ENCODE results near the gene INO80B. TPM values are rescaled to one million over a fixed set of nuclear protein-coding genes. Genes with fewer than 3 reads are reported as not detected.
"Not testable (repeated sequence)": the region's sequence is repeated elsewhere in the genome, so short reads cannot be mapped to it uniquely, and the experiment has no call there.

Gene INO80B
- total RNA-seq, 2 experiments from 2014 or later = 24.2 to 25.6 TPM

GRCh38 chr2:74482801-74483674, 28.2 kb downstream of the INO80B start, which contains the start of the genes CCDC142 and TTC31:
TSS of gene CCDC142 (minus strand) at chr2:74482998. CDS start at chr2:74482837, 161 bp downstream.
TSS of gene TTC31 (plus strand) at chr2:74483081. CDS start at chr2:74483096, 15 bp downstream.
- intact Hi-C loops (cut with DNase I, micrococcal nuclease) = loop anchor here (1.0 to 2.0 kb wide), 15 partner anchors 11 to 1098 kb away; partner anchors contain the start of genes AUP1 (in 2 of the 2), C2orf81 (in 2 of the 2), DOK1 (in 2 of the 2) and HTRA2 (in 2 of the 2)
- Mint-ChIP-seq H3K4me3 (peak within 1 kb of the TSS; percentile 90), H3K27ac (peak within 1 kb of the TSS; percentile 99), H3K4me1 (peaks cover 31% of the 10 kb centered on the region), H3K36me3 (ENCODE audit: low read depth) (peaks cover 17% of the 10 kb centered on the region), H3K27me3 (no peaks in the 10 kb centered on the region), H3K9me3 (ENCODE audit: low read depth) (no peaks in the 10 kb centered on the region)
- ATAC-seq (peak; percentile 95), DNase-seq (peak; percentile 96)
- CTCF ChIA-PET = interaction anchor here (0.5 to 5.2 kb wide), 18 partner anchors 10 to 141 kb away, joined by 3 to 62 read pairs (median 4); partner anchors contain the start of genes AUP1, DQX1, HTRA2 and INO80B
- POLR2A ChIA-PET = interaction anchor here (0.5 to 3.2 kb wide), 5 partner anchors 10 to 169 kb away, joined by 3 to 18 read pairs (median 6); partner anchors contain the start of genes AUP1, HTRA2, INO80B and MRPL53

- H3K27me3 Mint-ChIP-seq; ATAC-seq; H3K9me3 Mint-ChIP-seq (ENCODE audit: low read depth); POLR2A ChIA-PET; DNase-seq: not testable (repeated sequence)
- CTCF ChIA-PET = interaction anchor here (0.6 to 5.2 kb wide), 13 partner anchors 11 to 728 kb away, joined by 3 to 62 read pairs (median 6); partner anchors contain the start of genes AUP1, HTRA2, INO80B and LBX2
- intact Hi-C loops (cut with DNase I, micrococcal nuclease) = loop anchor here (1.0 to 2.0 kb wide), 15 partner anchors 11 to 1099 kb away; partner anchors contain the start of genes AUP1 (in 2 of the 2), C2orf81 (in 2 of the 2), DOK1 (in 2 of the 2) and HTRA2 (in 2 of the 2)
- H3K4me3 Mint-ChIP-seq = peak overlapping the region; percentile 90
- peak overlapping the region; percentile 99 for H3K27ac Mint-ChIP-seq
- peaks cover 17% of the 10 kb centered on the region for H3K36me3 Mint-ChIP-seq (ENCODE audit: low read depth)
- peaks cover 31% of the 10 kb centered on the region for H3K4me1 Mint-ChIP-seq
These were observed 28.8 kb downstream of the INO80B start for GRCh38 chr2:74483675-74484164.

DNA sequence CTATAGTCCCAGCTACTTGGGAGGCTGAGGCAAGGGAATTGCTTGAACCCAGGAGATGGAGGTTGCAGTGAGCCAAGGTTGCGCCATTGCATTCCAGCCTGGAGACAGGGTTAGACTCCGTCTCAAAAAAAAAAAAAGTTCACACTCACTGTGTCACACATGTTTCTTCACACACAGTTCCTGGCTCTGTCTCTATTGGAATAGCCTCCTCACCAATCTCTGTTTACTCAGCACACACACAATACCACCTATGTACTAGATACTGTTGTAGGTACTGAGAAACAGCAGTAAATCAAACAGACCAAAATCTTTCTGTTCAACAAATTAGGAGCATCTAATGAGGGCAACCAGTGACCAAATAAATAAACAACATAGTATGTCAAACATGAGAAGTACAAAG, 31.3 kb downstream of the INO80B start:
- Mint-ChIP-seq H3K27ac (no peak overlapping the region), H3K4me3 (no peak overlapping the region), H3K27me3 (no peaks in the 10 kb centered on the region), H3K4me1 (peaks cover 16% of the 10 kb centered on the region), H3K9me3 (ENCODE audit: low read depth) (no peaks in the 10 kb centered on the region), H3K36me3 (ENCODE audit: low read depth) (peaks cover 23% of the 10 kb centered on the region)
- intact Hi-C loops (cut with DNase I, micrococcal nuclease) = no loop called here
- POLR2A ChIA-PET = no interaction called here
- CTCF ChIA-PET = no interaction called here
- DNase-seq = no peak
- ATAC-seq = no peak

GRCh38 chr2:74488643-74489481, 34.0 kb downstream of the INO80B start:
- Mint-ChIP-seq H3K36me3 (ENCODE audit: low read depth) (peaks cover 34% of the 10 kb centered on the region), H3K27me3 (no peaks in the 10 kb centered on the region), H3K9me3 (ENCODE audit: low read depth) (no peaks in the 10 kb centered on the region), H3K27ac (no peak overlapping the region), H3K4me1 (peaks cover 4% of the 10 kb centered on the region), H3K4me3 (no peak overlapping the region)
- ATAC-seq = no peak
- no peak for DNase-seq
- intact Hi-C loops (cut with DNase I, micrococcal nuclease) = no loop called here
- ChIA-PET CTCF (interaction anchor here (0.5 to 1.7 kb wide), 3 partner anchors 8 to 15 kb away, joined by 3 to 5 read pairs (median 5); no protein-coding TSS in a partner anchor), POLR2A (interaction anchor here (0.6 kb wide), 1 partner anchor 70 kb away, joined by 13 read pairs; no protein-coding TSS in a partner anchor)

- Mint-ChIP-seq H3K4me1 (no peaks in the 10 kb centered on the region), H3K9me3 (ENCODE audit: low read depth) (no peaks in the 10 kb centered on the region), H3K27ac (no peak overlapping the region), H3K36me3 (ENCODE audit: low read depth) (peaks cover 36% of the 10 kb centered on the region), H3K27me3 (no peaks in the 10 kb centered on the region), H3K4me3 (no peak overlapping the region)
- ATAC-seq (no peak), DNase-seq (no peak)
- intact Hi-C loops (cut with DNase I, micrococcal nuclease) = no loop called here
- ChIA-PET CTCF (interaction anchor here (1.0 to 1.1 kb wide), 2 partner anchors 11 to 96 kb away, joined by 5 read pairs; no protein-coding TSS in a partner anchor), POLR2A (no interaction called here)
These were observed 35.0 kb downstream of the INO80B start for GRCh38 chr2:74489906-74490305.

- Mint-ChIP-seq H3K9me3 (ENCODE audit: low read depth) (no peaks in the 10 kb centered on the region), H3K4me1 (no peaks in the 10 kb centered on the region), H3K27me3 (no peaks in the 10 kb centered on the region), H3K4me3 (no peak overlapping the region), H3K27ac (no peak overlapping the region), H3K36me3 (ENCODE audit: low read depth) (peaks cover 27% of the 10 kb centered on the region)
- ATAC-seq = no peak
- ChIA-PET POLR2A (no interaction called here), CTCF (interaction anchor here (0.6 kb wide), 1 partner anchor 76 kb away, joined by 4 read pairs; no protein-coding TSS in a partner anchor)
- intact Hi-C loops (cut with DNase I, micrococcal nuclease) = no loop called here
- DNase-seq = no peak
These were observed 37.0 kb downstream of the INO80B start for GRCh38 chr2:74491648-74492544.

DNA sequence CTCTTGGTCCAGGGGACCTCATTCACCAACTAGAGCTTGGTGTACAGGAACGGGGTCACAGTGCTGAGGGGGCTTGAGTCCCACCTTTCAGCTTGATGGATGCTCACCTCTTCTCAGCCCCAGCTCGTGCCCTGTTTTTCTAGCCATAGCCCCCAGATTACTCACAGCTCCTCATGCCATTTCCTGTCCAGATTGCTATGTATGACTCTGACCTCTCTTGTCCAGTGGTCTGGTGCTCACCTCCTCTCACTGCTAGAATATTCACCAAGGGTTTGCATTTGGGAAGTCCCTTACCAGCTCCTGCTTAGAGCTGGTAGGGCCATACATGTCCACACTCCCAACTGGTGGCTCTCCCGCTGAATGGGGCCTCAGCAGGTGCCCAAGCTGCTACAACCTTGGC, 38.7 kb downstream of the INO80B start:
- no peak overlapping the region for H3K27ac Mint-ChIP-seq
- H3K27me3 Mint-ChIP-seq = peaks cover 10% of the 10 kb centered on the region
- intact Hi-C loops (cut with DNase I, micrococcal nuclease) = no loop called here
- H3K36me3 Mint-ChIP-seq (ENCODE audit: low read depth) = peaks cover 26% of the 10 kb centered on the region
- POLR2A ChIA-PET = interaction anchor here (0.7 kb wide), 1 partner anchor 63 kb away, joined by 3 read pairs; no protein-coding TSS in a partner anchor
- H3K4me1 Mint-ChIP-seq = peaks cover 8% of the 10 kb centered on the region
- DNase-seq (no peak), ATAC-seq (no peak)
- H3K4me3 Mint-ChIP-seq = no peak overlapping the region
- H3K9me3 Mint-ChIP-seq (ENCODE audit: low read depth) = no peaks in the 10 kb centered on the region
- CTCF ChIA-PET = interaction anchor here (0.9 kb wide), 1 partner anchor 11 kb away, joined by 4 read pairs; the partner anchor contains the start of genes CCDC142 and TTC31

GRCh38 chr2:74495440-74495839, 40.6 kb downstream of the INO80B start:
- POLR2A ChIA-PET = no interaction called here
- Mint-ChIP-seq H3K36me3 (ENCODE audit: low read depth) (peaks cover 23% of the 10 kb centered on the region), H3K9me3 (ENCODE audit: low read depth) (no peaks in the 10 kb centered on the region), H3K4me1 (peaks cover 16% of the 10 kb centered on the region), H3K27ac (no peak overlapping the region), H3K4me3 (no peak overlapping the region), H3K27me3 (peaks cover 24% of the 10 kb centered on the region)
- CTCF ChIA-PET = no interaction called here
- DNase-seq (no peak), ATAC-seq (no peak)
- intact Hi-C loops (cut with DNase I, micrococcal nuclease) = loop anchor here in 1 of 2 experiments (5.0 kb wide), 1 partner anchor 37 kb away; no protein-coding TSS in a partner anchor

- ATAC-seq (no peak), DNase-seq (no peak)
- Mint-ChIP-seq H3K36me3 (ENCODE audit: low read depth) (peaks cover 14% of the 10 kb centered on the region), H3K27ac (no peak overlapping the region), H3K27me3 (peaks cover 39% of the 10 kb centered on the region), H3K4me1 (peaks cover 20% of the 10 kb centered on the region), H3K4me3 (peak overlapping the region; percentile 77), H3K9me3 (ENCODE audit: low read depth) (no peaks in the 10 kb centered on the region)
- POLR2A ChIA-PET = interaction anchor here (0.6 kb wide), 2 partner anchors 70 to 79 kb away, joined by 3 read pairs; no protein-coding TSS in a partner anchor
- intact Hi-C loops (cut with DNase I, micrococcal nuclease) = loop anchor here in 1 of 2 experiments (5.0 kb wide), 1 partner anchor 35 kb away; no protein-coding TSS in a partner anchor
- CTCF ChIA-PET = interaction anchor here (1.1 to 1.3 kb wide), 2 partner anchors 9 to 15 kb away, joined by 4 to 5 read pairs; partner anchors contain the start of genes CCDC142 and TTC31
These were observed 42.3 kb downstream of the INO80B start for GRCh38 chr2:74496997-74497776.

Data from activated CD4-positive, alpha-beta T cell treated with anti-CD3 and anti-CD28 coated beads for 36 hours (primary cell).